ENCODE results near the gene ALPL. TPM values are rescaled to one million over a fixed set of nuclear protein-coding genes. Genes with fewer than 3 reads are reported as not detected.
A peak's percentile ranks its signal among the peaks of the same experiment; 100 is the strongest.
"Not testable (repeated sequence)": the region's sequence is repeated elsewhere in the genome, so short reads cannot be mapped to it uniquely, and the experiment has no call there.

ALPL gene
- polyA plus RNA-seq (ENCODE audit: insufficient read length in 12 of 12) = 10 to 100 TPM in 1 of 12 donors, 1 to 10 TPM in 10, not detected in 1; 2.1 to 12.1 (median 3.1) TPM
- long read RNA-seq, donor 1 = 0 reads
- long read RNA-seq, donor 2 = 0 reads
- long read RNA-seq, donor 3 = 0 reads
- long read RNA-seq, donor 4 = 0 reads
- long read RNA-seq, donor 5 = 0 reads
- long read RNA-seq, donor 6 = 0 reads
- long read RNA-seq, donor 7, partial matches to known transcripts = 0 of 1 reads
- long read RNA-seq, donor 7, other reads (novel, unspliced or antisense) = 0 of 1 reads
- long read RNA-seq, donor 8, partial matches to known transcripts = 0 of 1 reads
- long read RNA-seq, donor 8, other reads (novel, unspliced or antisense) = 0 of 1 reads
- long read RNA-seq, donor 9, partial matches to known transcripts = 0 of 2 reads
- long read RNA-seq, donor 9, other reads (novel, unspliced or antisense) = 0 of 2 reads
- long read RNA-seq, donor 10 = 0 reads
- long read RNA-seq, donor 11, partial matches to known transcripts = 0 of 3 reads
- long read RNA-seq, donor 11, other reads (novel, unspliced or antisense) = 0 of 3 reads

GRCh38 chr1:21509351-21510112 is at the start of gene ALPL:
Gene ALPL (plus strand): TSS chr1:21509423. CDS start chr1:21554082, 44,659 bp downstream.
- no peak for DNase-seq

- not testable (repeated sequence) for DNase-seq
Observed at GRCh38 chr1:21465127-21465526, 44.1 kb upstream of the ALPL start.

- DNase-seq = not testable (repeated sequence)
Observed at GRCh38 chr1:21467946-21468345, 41.3 kb upstream of the ALPL start.

- no peak for DNase-seq
Observed at GRCh38 chr1:21468599-21468998, 40.6 kb upstream of the ALPL start.

- DNase-seq = no peak
Observed at GRCh38 chr1:21469581-21469980, 39.6 kb upstream of the ALPL start.

GRCh38 chr1:21472861-21473260 is 36.4 kb upstream of the ALPL start:
- DNase-seq = peak; percentile 9

GRCh38 chr1:21478356-21478755 is 30.9 kb upstream of the ALPL start:
- DNase-seq = no peak

- not testable (repeated sequence) for DNase-seq
Observed at GRCh38 chr1:21483881-21484280, 25.3 kb upstream of the ALPL start.

- DNase-seq = no peak
Observed at GRCh38 chr1:21489146-21489545, 20.1 kb upstream of the ALPL start.

GRCh38 chr1:21490774-21491487 is 18.3 kb upstream of the ALPL start:
- no peak for DNase-seq

GRCh38 chr1:21491488-21492355 is 17.5 kb upstream of the ALPL start:
- no peak for DNase-seq

- no peak for DNase-seq
Observed at GRCh38 chr1:21492356-21492625, 16.9 kb upstream of the ALPL start.

- no peak for DNase-seq
Observed at GRCh38 chr1:21494196-21494595, 15.0 kb upstream of the ALPL start.

GRCh38 chr1:21495225-21495820 is 13.9 kb upstream of the ALPL start:
- no peak for DNase-seq

GRCh38 chr1:21496063-21496462 is 13.2 kb upstream of the ALPL start:
- DNase-seq = no peak

GRCh38 chr1:21496886-21497285 is 12.3 kb upstream of the ALPL start:
- no peak for DNase-seq

GRCh38 chr1:21497466-21498061 is 11.7 kb upstream of the ALPL start:
- no peak for DNase-seq

GRCh38 chr1:21499283-21499950 is 9.8 kb upstream of the ALPL start:
- DNase-seq = no peak

- DNase-seq = no peak
Observed at GRCh38 chr1:21503706-21504377, 5.4 kb upstream of the ALPL start.
